ENCODE data around the gene TLR5.
"Not testable (repeated sequence)": the region's sequence is repeated elsewhere in the genome, so short reads cannot be mapped to it uniquely, and the experiment has no call there.

TLR5 gene, protein sequence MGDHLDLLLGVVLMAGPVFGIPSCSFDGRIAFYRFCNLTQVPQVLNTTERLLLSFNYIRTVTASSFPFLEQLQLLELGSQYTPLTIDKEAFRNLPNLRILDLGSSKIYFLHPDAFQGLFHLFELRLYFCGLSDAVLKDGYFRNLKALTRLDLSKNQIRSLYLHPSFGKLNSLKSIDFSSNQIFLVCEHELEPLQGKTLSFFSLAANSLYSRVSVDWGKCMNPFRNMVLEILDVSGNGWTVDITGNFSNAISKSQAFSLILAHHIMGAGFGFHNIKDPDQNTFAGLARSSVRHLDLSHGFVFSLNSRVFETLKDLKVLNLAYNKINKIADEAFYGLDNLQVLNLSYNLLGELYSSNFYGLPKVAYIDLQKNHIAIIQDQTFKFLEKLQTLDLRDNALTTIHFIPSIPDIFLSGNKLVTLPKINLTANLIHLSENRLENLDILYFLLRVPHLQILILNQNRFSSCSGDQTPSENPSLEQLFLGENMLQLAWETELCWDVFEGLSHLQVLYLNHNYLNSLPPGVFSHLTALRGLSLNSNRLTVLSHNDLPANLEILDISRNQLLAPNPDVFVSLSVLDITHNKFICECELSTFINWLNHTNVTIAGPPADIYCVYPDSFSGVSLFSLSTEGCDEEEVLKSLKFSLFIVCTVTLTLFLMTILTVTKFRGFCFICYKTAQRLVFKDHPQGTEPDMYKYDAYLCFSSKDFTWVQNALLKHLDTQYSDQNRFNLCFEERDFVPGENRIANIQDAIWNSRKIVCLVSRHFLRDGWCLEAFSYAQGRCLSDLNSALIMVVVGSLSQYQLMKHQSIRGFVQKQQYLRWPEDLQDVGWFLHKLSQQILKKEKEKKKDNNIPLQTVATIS

DNA sequence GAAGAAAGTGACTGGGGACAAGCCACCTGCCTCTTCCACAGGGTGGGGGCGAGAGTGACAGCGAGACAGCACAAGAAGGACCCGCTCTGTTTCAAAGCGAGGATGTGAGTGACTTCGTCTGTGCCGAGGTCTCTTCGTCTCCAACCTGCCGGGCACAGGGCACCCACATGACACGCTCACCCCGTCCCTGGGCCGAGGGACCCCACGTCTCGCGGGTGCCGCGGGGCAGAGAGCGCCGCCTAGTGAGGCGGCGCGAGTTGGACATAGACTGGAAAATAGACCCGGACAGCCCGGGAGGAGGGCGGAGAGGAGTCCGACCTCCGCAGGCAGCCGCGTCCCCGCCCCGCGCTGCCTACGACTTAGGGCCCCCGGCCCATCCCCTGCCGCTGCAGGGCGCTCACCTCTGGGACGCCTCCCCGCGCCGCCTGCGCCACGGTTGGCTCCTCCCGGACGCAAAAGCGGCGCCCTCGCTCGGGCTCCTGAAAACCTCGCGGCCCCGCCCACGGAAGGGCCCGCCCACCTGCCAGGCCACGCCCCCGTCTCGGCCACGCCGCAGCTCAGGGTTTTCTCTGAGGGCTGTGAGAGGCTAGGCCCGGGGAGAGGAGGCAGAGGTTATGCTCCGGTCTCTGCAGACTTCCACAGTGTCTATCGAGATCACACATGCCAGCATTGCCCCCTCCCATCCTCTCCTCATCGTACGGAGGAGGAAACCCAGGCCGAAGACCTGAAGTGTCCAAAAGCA lies at the start of gene TLR5:
TLR5 (minus strand) TSS at position 454 of the 742 bp plus-strand sequence. CDS start 30,217 bp downstream, outside the sequence.
- peak; percentile 92 for DNase-seq

DNA sequence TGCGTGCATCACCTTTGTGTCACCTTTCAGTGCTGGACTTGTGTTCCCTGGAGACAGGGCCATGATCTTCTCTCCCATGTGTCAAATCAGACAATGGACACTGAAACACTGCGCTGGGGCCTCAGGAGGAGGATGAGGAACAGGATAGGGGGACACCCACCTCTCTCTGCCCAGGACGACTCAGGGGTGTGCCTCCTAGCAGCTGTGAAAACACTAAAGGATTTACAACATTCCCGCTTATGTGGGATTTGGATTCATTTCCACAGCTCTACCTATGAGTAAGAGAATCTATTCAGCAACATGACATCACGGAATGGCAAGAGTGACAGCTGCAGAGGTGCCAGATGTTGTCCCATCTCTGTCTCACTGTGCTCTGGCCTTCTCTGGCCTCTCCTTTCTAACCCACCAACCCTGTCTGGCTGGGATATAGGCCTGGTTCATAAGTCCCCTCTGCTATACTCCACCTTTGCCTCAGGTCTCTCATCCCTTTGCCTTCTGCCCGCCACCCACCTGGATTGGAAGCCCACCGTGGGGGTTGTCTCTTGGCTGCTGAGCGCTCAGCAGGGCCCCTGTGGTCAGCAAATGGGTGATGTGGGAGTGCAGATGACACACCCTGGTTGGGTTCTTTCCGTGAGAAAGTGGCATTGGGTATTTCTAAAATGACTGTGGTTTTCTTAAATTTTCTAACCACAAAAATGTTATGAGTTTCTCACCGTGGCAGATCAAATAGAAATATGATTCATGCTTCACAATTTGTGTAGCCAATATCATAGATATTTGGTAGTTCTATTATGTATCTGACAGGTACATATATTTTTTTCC lies 47.1 kb upstream of the TLR5 start:
- DNase-seq: peak; percentile 75

DNA sequence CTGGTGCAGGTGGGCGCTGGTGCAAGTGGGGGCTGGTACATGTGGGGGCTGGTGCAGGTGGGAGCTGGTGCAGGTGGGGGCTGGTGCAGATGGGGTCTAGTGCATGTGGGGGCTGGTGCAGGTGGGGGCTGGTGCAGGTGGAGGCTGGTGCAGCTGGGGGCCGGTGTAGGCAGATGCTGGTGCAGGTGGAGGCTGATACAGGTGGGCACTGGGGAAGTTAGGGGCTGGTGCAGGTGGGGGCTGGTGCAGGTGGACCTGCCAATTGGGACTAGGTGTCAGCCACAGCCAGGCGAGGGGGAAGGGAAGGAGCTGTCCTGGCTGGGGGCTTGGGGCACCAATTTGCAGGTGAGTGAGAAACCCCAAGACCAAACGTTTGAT lies 46.5 kb upstream of the TLR5 start:
- no peak for DNase-seq

DNA sequence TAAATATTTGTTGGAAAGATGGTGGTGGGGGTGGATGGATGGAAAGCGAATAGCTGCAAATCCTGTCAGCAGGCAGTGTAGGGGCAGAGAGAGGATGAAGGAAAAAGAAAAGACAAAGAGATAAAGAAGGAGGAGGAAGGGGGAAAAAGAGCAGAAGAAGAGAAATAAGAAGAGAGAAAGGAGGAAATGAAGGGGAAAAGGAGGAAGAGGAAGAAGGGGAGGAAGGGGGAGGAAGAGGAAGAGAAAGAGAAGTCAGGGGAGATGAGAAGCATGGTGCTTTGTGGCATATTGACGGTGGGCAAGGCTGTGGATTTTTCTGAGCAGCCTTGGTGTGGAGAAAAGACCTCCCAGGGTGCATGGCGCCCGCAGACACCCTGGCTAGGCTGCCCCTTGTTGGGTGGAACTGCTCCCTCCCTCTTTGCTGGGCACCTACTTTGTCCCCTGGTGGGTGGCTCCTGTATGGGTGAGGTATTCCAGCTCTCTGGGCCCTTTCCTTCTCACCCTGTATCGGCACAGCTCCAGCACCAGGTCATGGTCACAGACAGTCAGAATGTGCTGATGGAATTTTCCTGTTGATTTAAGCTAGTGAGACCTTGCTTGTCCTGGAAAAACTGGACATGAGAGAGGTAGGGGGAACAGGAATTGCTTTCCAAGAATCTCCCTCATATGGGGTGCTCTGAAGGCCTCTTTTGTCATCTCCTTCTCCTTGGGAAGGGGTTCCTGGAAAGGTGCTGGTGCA lies 45.7 kb upstream of the TLR5 start:
- no peak for DNase-seq

DNA sequence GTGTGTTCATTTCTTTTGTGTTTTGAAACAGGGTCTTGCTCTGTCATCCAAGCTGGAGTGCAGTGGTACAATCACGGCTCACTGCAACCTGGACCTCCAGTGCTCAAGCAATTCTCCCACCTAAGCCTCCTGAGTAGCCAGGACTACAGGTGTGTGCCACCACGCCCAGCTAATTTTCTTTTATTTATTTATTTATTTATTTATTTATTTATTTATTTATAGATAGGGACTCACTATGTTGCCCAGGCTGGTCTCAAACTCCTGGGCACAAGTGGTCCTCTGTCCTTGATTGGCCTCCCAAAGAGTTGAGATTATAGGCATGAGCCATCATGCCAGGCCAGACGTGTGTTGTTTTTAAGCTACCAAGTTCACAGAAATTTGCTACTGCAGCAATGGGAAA lies 43.8 kb upstream of the TLR5 start:
- DNase-seq: no peak

DNA sequence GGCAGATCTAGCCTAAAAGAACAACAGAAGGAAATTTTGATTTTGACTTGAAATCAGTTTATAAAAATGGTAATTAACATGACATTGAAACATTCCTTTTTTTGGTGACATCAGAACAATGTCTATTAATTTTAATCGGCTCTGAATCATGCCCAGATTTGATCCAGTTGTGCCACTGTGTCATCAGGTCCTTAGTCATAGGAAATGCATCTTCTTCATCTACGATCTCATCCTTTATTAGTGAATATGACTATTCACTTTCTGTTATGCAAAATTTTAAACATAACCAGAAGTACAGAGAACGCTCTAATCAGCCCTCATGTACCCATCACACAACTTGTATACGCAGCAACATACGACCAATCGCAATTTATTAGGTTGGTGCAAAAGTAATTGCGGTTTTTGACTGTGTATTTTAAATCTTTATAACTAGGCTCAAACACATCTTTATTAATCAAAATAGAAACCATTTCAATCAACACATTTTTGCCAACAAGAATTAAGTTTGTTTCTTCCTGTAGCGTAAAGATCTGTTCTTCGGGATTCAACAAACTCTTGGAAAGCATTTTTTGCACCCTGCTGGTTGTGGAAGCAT lies 40.3 kb upstream of the TLR5 start:
- no peak for DNase-seq

DNA sequence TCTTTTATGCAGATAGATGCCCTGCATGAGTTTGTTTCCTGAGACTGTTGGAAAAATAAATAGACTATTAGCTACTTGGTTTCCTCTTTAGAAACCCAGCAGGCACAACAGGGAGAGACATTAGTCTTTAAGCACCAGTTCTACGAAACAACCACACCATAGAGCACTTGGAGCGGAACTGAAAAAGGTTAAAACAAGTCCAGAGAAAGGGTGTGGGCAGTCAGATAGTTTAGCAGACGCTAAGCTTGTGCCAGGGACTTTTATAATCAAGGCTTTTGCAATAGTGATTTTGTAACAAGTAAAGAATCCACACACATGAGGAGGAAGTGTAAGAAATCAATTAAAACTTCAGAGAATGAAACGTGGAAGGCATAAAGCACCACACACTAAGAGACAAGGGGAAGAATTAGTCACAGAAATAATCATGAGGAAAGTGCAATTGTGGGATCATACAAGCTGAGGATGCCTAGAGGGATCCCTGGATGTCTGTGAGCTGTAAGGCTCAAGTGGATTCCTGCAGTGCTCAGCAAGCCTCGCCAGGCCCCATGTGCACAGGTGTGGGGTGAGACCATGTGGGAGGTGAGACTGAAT lies 37.8 kb upstream of the TLR5 start:
- no peak for DNase-seq

DNA sequence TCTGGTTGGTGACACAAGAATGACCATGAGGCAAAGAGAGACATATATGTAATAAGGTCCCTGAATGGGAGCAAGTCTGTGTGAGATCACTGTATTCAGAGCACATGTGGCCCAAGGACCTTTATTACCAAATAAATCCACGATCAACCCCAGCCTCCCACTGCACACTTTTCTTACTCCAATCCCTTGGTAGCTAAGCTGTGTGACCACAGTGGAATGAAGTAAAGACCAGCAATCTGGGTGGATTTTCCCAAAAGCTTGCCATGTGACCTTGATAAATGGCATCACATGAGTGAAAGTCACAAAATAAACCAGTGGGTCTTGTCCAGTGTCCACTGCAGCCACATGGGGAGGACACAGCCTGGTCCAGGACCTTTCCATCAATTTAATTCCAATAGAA lies 36.7 kb upstream of the TLR5 start:
- no peak for DNase-seq

DNA sequence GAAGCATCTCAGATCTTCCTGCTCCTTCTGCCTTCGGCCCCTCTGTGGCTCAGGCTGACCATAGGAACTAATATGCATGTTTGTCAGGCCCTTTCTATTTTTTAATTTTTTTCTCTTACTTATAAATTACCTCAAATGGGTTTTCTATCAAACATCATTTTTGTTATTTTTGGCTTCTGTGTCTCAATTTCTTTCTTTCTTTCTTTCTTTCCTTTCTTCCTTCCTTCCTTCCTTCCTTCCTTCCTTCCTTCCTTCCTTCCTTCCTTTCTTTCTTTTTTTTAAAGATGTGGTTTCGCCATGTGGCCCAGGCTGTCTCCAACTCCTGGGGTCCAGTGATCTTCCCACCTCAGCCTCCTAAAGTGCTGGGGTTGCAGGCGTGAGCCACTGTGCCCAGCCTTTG lies 36.2 kb upstream of the TLR5 start:
- no peak for DNase-seq

DNA sequence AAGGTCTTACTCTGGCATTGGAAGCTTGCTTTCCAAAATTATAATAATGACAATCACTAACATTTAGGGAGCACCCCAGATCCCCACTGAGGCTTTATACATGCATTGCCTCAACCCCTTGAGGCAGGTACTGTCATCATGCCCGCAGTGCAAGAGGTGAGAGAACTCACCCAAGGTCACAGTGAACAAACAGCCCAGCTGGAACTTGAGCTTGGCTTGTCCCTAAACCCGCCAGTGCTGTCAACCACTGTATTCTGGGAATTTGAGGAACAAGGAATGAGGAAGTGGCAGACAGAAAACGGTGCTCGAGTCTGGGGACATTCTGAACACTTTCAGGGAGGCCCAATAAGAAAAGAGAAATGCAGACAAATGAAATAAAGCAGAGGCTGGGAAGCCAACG lies 34.6 kb upstream of the TLR5 start:
- no peak for DNase-seq

DNA sequence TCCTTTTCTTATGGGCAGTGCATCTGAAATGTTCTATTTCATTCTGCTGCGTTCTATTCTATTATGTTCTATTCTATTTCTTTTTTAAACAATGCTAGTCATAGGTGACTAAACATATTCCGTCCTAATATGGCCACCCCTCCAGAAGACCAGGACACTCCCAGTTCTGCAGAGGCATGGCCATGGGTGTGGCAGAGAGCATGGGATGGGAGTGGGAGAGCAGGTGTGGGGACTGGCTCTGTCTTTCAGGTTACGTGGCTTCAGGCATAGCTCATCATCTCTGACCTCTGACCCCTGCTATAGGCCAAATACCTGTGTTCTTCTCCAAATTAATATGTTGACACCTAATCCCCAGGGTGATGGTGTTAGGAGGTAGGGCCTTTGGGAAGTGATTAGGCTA lies 33.4 kb upstream of the TLR5 start:
- no peak for DNase-seq

DNA sequence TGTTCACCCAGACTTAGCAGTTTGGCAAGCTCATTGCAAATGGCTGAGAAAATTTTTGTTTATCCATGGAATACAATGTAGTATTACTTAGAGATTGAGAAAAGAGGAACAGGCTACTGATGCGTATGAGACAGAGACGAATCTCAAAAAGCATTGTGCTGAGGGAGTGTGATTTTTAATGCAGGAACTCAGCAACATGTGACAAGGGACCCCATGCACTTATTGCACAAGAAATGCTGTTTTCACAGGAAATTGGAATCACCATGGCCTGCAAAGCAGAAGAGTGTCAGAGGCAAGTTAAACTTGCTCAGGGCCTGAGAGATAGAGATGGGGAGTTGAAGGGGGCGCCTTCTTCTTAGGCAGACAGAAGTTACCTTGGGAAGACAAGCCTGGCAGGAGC lies 32.6 kb upstream of the TLR5 start:
- no peak for DNase-seq

DNA sequence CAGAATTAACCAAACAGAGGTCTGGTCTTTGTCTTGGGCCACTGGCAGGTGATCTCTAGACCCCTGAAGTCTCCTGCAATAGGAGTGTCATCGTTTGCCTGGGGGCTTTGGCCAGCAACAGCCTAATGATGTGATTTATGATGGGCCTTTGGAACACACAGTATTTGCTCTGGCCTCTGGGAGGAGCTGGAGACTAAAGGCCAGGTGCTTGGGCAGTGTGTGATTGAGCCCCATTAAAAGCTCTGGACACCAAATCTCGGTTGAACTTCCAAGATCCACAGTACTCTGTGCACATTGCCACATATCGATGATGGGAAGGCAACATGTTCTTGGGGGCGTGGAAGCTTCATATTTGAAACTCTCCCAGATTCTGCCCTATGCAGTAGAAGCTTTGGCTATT lies 32.0 kb upstream of the TLR5 start:
- no peak for DNase-seq

DNA sequence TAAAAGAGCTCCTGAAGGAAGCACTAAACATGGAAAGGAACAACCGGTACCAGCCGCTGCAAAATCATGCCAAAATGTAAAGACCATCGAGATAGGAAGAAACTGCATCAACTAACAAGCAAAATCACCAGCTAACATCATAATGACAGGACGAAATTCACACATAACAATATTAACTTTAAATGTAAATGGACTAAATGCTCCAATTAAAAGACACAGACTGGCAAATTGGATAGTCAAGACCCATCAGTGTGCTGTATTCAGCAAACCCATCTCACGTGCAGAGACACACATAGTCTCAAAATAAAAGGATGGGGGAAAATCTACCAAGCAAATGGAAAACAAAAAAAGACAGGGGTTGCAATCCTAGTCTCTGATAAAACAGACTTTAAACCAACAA lies 26.4 kb upstream of the TLR5 start:
- DNase-seq: not testable (repeated sequence)

DNA sequence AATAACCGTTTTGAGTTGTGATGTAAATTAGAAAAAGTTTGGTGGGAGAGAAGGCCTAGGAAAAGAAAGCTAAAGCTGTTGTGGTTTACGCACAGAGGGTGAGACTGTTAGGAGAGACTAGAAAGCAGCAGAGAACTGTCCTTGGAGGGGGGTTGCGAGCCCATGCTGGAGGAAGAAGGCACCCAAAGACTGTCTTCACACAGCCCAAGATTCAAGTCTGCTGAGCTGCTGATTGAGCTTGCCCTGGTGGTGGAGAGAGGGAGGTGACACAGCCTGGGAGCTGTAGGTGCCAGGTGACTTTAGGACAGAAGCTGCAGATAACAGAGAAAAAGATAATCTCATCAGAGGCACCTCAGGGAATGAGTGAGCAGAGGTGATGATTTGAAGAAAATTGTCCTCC lies 18.3 kb upstream of the TLR5 start:
- peak; percentile 5 for DNase-seq

DNA sequence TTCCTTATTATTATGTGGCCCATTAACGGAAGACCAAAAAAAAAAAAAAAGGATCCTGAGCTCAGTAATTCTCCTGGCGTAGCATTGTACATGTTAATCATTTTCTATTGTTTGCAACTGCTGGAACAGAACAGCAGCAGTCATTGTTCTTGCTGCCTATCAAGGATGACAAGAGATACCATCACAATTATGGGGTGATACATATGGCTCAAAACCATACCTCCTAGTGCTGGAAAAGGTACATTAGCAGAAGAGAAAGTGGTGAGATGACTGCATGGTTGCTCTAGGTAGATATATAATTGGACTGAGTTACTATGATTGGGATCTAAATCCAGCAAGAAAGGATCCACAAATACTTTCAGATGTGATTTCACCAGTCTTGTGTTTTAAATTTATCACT lies 13.3 kb upstream of the TLR5 start:
- DNase-seq: no peak

DNA sequence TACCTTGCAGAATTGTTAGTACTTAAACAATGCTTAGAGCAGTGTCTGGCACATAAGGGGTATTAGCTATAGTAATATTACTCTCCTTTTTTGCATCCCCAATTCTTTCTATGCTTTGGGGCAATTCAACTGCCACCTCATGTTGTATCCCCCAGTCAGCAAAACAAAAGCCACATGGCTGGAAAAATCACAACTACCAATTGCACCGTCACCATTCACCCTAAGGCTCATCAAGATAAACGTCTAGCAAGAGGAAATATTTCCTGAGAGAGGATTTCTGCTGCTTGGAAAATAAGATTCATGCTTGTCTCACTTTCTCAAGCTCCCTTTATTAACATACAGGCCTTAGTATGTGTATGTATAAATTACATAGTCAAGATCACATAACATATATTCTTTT lies 12.1 kb upstream of the TLR5 start:
- DNase-seq: no peak

DNA sequence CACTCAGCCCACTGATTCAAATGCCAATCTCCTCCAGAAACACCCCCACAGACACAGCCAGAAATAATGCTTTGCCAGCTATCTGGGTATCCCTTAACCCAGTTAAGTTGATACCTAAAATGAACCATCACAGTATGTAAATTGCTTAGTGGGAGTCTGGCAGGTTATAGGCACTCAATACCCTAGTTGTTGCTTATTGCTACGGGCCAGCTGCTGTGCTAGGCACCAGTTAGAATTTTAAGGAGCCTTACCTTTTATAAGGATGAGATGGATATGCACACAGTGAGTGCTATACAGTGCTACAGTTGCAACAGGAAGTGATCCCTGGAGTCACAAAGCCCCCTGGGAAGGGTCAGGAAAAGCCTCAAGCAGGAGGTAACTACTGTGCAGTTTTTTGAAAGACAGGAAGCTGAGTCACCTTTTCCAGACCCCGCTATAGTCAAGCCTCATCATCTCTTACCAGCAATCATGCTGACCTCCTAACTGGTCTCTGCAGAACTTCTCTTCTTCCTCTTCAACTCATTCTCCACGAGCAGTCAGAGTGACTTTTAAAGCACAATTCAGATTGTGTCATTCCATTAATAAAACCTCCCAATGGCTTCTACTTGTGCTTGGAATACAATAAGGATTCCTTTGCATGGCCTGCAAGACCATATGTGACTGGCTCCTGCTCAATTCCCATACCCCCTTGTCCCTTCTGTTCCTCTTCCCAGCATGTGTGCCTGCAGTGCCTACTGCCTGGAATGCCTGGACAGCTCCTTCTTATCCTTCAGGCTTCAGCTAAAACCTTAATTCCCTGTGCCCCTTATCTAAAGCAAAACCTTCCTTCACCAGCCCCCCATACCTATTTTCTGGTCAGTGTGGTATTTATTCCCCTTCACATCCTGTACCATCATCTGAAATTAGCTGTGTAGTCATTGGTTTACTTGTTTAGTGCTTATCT lies 10.4 kb upstream of the TLR5 start:
- no peak for DNase-seq

DNA sequence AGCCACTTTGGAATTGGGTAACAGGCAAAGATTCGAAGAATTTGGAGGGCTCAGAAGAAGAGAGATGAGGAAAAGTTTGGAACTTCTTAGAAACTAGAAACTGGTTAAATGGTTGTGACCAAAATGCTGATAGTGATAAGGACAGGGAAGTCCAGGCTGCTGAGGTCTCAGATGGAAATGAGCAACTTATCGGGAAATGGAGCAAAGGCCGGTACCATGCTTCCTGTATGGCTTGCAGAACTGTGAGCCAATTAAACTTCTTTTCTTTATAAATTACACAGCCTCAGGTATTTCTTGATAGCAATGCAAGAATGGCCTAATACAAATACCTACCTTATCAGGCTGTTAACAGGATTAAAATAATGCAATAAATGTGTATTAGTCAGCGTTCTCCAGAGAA lies 9.4 kb upstream of the TLR5 start:
- no peak for DNase-seq

DNA sequence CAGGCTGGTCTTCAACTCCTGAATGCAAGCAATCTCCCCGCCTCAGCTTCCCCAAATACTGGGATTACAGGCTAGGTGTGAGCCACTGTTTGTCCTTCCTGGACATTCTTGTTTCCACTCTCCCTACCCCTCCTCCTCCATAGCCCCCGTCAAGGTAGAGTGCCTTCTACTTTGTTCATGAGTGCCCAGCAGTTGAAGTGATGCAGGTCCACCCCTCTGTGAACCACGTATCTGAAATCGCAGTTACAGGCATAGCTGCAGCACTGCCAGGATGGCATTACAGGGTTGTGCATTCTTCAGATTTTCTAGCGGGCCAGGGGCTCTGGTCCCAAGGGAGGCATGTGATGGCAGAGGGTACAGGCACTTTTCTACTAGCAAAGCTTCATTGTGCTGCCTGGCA lies 7.4 kb upstream of the TLR5 start:
- DNase-seq: no peak
